ENCODE measurements around the gene CFAP61. TPM values are rescaled to one million over a fixed set of nuclear protein-coding genes. Genes with fewer than 3 reads are reported as not detected.

CFAP61 gene
- total RNA-seq, 1 experiment from 2014 or later, result 0.61 TPM

GRCh38 chr20:20210327-20210726 is 158.0 kb downstream of the CFAP61 start:
- Mint-ChIP-seq H3K36me3 (no peaks in the 10 kb centered on the region), H3K27ac (no peak overlapping the region), H3K4me3 (no peak overlapping the region), H3K4me1 (peaks cover 39% of the 10 kb centered on the region), H3K9me3 (no peaks in the 10 kb centered on the region), H3K27me3 (ENCODE audit: low read depth) (no peaks in the 10 kb centered on the region)
- ChIA-PET POLR2A (no interaction called here), CTCF (interaction anchor here (1.0 to 3.7 kb wide), 2 partner anchors 26 to 27 kb away, joined by 3 to 16 read pairs; no protein-coding TSS in a partner anchor)
- TF ChIP-seq RORB (CRISPR knock-in tag; IDR thresholded peaks at IDR 0.05) (no peak), EMX1 (CRISPR knock-in tag; IDR thresholded peaks at IDR 0.05) (no peak), ZNF219 (CRISPR knock-in tag; IDR thresholded peaks at IDR 0.05; ENCODE audit: borderline replicate concordance) (no peak), SMAD4 (CRISPR knock-in tag; IDR thresholded peaks at IDR 0.05) (no peak), FOXP4 (CRISPR knock-in tag; IDR thresholded peaks at IDR 0.05) (no peak), TEAD1 (CRISPR knock-in tag; IDR thresholded peaks at IDR 0.05) (no peak), OVOL2 (CRISPR knock-in tag; IDR thresholded peaks at IDR 0.05; ENCODE audit: borderline replicate concordance) (no peak), ZNF512 (CRISPR knock-in tag; IDR thresholded peaks at IDR 0.05; ENCODE audit: borderline replicate concordance) (no peak), USF2 (CRISPR knock-in tag; IDR thresholded peaks at IDR 0.05) (no peak), CTCF (IDR thresholded peaks at IDR 0.05) (no peak), GRHL2 (CRISPR knock-in tag; IDR thresholded peaks at IDR 0.05; ENCODE audit: insufficient replicate concordance, severe bottlenecking) (no peak), FOXJ3 (CRISPR knock-in tag; IDR thresholded peaks at IDR 0.05; ENCODE audit: borderline replicate concordance) (no peak), ZBTB43 (CRISPR knock-in tag; IDR thresholded peaks at IDR 0.05) (no peak)
- no peak for DNase-seq (ENCODE audit: low spot score)
- no peak for ATAC-seq

- CTCF ChIA-PET, result interaction anchor here (1.2 kb wide), 1 partner anchor 26 kb away, joined by 11 read pairs; no protein-coding TSS in a partner anchor
- H3K9me3 Mint-ChIP-seq, result no peaks in the 10 kb centered on the region
- no peaks in the 10 kb centered on the region for H3K36me3 Mint-ChIP-seq
- no peak for TF ChIP-seq ZNF317 (CRISPR knock-in tag; IDR thresholded peaks at IDR 0.05; ENCODE audit: borderline replicate concordance, low read depth)
- no peak for TF ChIP-seq ZNF423 (CRISPR knock-in tag; IDR thresholded peaks at IDR 0.05)
- no peak for TF ChIP-seq ESRRA (CRISPR knock-in tag; IDR thresholded peaks at IDR 0.05; ENCODE audit: borderline replicate concordance)
- TF ChIP-seq ZBTB43 (CRISPR knock-in tag; IDR thresholded peaks at IDR 0.05), result no peak
- TF ChIP-seq EMX1 (CRISPR knock-in tag; IDR thresholded peaks at IDR 0.05), result no peak
- no peak for TF ChIP-seq E2F1 (CRISPR knock-in tag; IDR thresholded peaks at IDR 0.05)
- TF ChIP-seq CDX4 (CRISPR knock-in tag; IDR thresholded peaks at IDR 0.05; ENCODE audit: borderline replicate concordance), result no peak
- TF ChIP-seq TEAD1 (CRISPR knock-in tag; IDR thresholded peaks at IDR 0.05), result no peak
- no peak for TF ChIP-seq TCF7 (CRISPR knock-in tag; IDR thresholded peaks at IDR 0.05; ENCODE audit: low read depth)
- TF ChIP-seq ZSCAN18 (CRISPR knock-in tag; IDR thresholded peaks at IDR 0.05), result no peak
Observed at GRCh38 chr20:20210943-20211273, 158.6 kb downstream of the CFAP61 start.

More at GRCh38 chr20:20210943-20211273, 158.6 kb downstream of the CFAP61 start:
- DNase-seq (ENCODE audit: low spot score) (no peak), ATAC-seq (no peak)
- Mint-ChIP-seq H3K27me3 (ENCODE audit: low read depth) (no peaks in the 10 kb centered on the region), H3K4me3 (no peak overlapping the region), H3K4me1 (peaks cover 33% of the 10 kb centered on the region), H3K27ac (no peak overlapping the region)
- POLR2A ChIA-PET, result no interaction called here
